HepG2 (cell line): ENCODE results near the gene ASAP2. TPM values are rescaled to one million over a fixed set of nuclear protein-coding genes. Genes with fewer than 3 reads are reported as not detected.

ENCODE experiments used
- ATAC-seq: fragments of 200-7000 bp; cut with Tn5 transposase; 3 replicates; pipeline ENCODE4 v1.9.1; 2020; ENCODE audit warnings: mild to moderate bottlenecking, moderate library complexity
- BruUV-seq: library from RNA; stranded (reverse); fragments of 400-500 nt; replicated peaks from 2 replicates; lab custom pipeline; 2021; lab: Mats Ljungman, UMichigan
- CTCF ChIA-PET: fragments of 300-600 bp; formaldehyde crosslinking; extraction: SDS; loops from one replicate; lab custom pipeline; 2021; ENCODE audit warnings: low total read pairs, inconsistent platforms, low intra/inter-chr PET ratio; lab: Yijun Ruan, JAX
- POLR2A ChIA-PET: fragments of 350-600 bp; sonication (Branson Sonifier 250); formaldehyde crosslinking; loops from one replicate; lab custom pipeline; 2020; ENCODE audit warnings: antibody characterized with exemption, inconsistent platforms; lab: Yijun Ruan, JAX
- DNase-seq: peaks from one replicate; pipeline ENCODE4 v3.0.0-alpha.2; 2015; ENCODE audit warnings: low spot score
- FAIRE-seq: peaks from 3 replicates; lab custom pipeline; 2011; peaks lifted over from hg19 to GRCh38; lab: Jason Lieb, UNC
- H2AFZ ChIP-seq: one replicate; pipeline ENCODE4 v1.6.1; 2011; ENCODE audit warnings: low read length, inconsistent platforms
- H3K27ac ChIP-seq: fragments of 300-600 bp; 3 replicates; pipeline ENCODE4 v1.8.0; 2011; ENCODE audit warnings: mixed run types, mild to moderate bottlenecking, mixed read lengths, low read length, inconsistent platforms; ENCODE audit not compliant: insufficient read depth; ENCODE audit errors: extremely low read length
- H3K27me3 ChIP-seq, 2 experiments: fragments of 200-600 bp in 1 of 2; 2 replicates in 1 of 2; 3 replicates in 1 of 2; pipeline versions ENCODE4 v1.6.0 to v1.8.0; 2011; ENCODE audit warnings: low read length in 2 of 2, mild to moderate bottlenecking in 2 of 2, moderate library complexity in 2 of 2, inconsistent platforms in 1 of 2; ENCODE audit not compliant: insufficient read depth in 2 of 2, control insufficient read depth in 1 of 2
- H3K36me3 ChIP-seq, 2 experiments: fragments of 200-600 bp in 1 of 2; replicated peaks in 1 of 2; 2 replicates in 1 of 2; 3 replicates in 1 of 2; pipeline versions ENCODE4 v1.5.1 to v1.8.0; 2011; ENCODE audit warnings: low read length in 2 of 2, inconsistent platforms in 1 of 2; ENCODE audit not compliant: insufficient read depth in 2 of 2, control insufficient read depth in 1 of 2
- H3K4me1 ChIP-seq: 2 replicates; pipeline ENCODE4 v1.5.1; 2012; ENCODE audit warnings: low read length, inconsistent platforms; ENCODE audit not compliant: insufficient read depth
- H3K4me2 ChIP-seq: 2 replicates; pipeline ENCODE4 v1.6.0; 2011; ENCODE audit warnings: low read depth, low read length, inconsistent platforms
- H3K4me3 ChIP-seq, 3 experiments: fragments of 200-600 bp in 1 of 3; sonication (generic), shearing (Covaris generic) in 1 of 3; replicated peaks in 1 of 3; 2 replicates each; pipeline ENCODE4 v1.5.1; 2011 to 2016; ENCODE audit warnings: low read length in 3 of 3, inconsistent platforms in 2 of 3, low read depth in 2 of 3, mild to moderate bottlenecking in 2 of 3, control low read depth in 1 of 3, mixed read lengths in 1 of 3; ENCODE audit not compliant: insufficient read depth in 1 of 3
- H3K79me2 ChIP-seq: one replicate; pipeline ENCODE4 v1.6.1; 2011; ENCODE audit warnings: low read length, inconsistent platforms; ENCODE audit not compliant: insufficient read depth
- H3K9ac ChIP-seq: 2 replicates; pipeline ENCODE4 v1.6.0; 2011; ENCODE audit warnings: mild to moderate bottlenecking, low read depth, low read length, inconsistent platforms; ENCODE audit not compliant: insufficient read depth
- H3K9me3 ChIP-seq: 2 replicates; pipeline ENCODE4 v1.5.1; 2012; ENCODE audit warnings: mild to moderate bottlenecking, low read length
- H4K20me1 ChIP-seq: 2 replicates; pipeline ENCODE4 v1.6.0; 2011; ENCODE audit warnings: inconsistent platforms, mild to moderate bottlenecking, low read length, moderate library complexity; ENCODE audit not compliant: insufficient read depth
- CEBPB ChIP-seq: IDR thresholded peaks from 2 replicates; pipeline ENCODE4 v1.6.1; 2011; ENCODE audit warnings: low read depth, low read length, improper control_type of control experiment, borderline replicate concordance
- CEBPG ChIP-seq: IDR thresholded peaks from 2 replicates; pipeline ENCODE4 v1.6.1; 2016
- CTCF ChIP-seq: sonication (generic); formaldehyde crosslinking; IDR thresholded peaks from 2 replicates; pipeline ENCODE4 v1.5.0; 2020; ENCODE audit warnings: mild to moderate bottlenecking, missing genetic modification reagents, moderate library complexity
- FOXA3 ChIP-seq: IDR thresholded peaks from 2 replicates; pipeline ENCODE4 v1.6.1; 2016; ENCODE audit warnings: missing genetic modification reagents, missing compliant biosample characterization
- FOXK1 ChIP-seq: sonication (generic); formaldehyde crosslinking; IDR thresholded peaks from 2 replicates; pipeline ENCODE4 v1.4.0; 2020; ENCODE audit warnings: low read depth, missing genetic modification reagents, borderline replicate concordance
- HDAC1 ChIP-seq: sonication (generic); formaldehyde crosslinking; IDR thresholded peaks from 2 replicates; pipeline ENCODE4 v1.5.1; 2020; ENCODE audit warnings: mild to moderate bottlenecking, missing genetic modification reagents
- HHEX ChIP-seq: IDR thresholded peaks from 2 replicates; pipeline ENCODE4 v1.6.1; 2016; ENCODE audit warnings: control low read depth
- ISX ChIP-seq: sonication (generic); formaldehyde crosslinking; conservative IDR thresholded peaks from 2 replicates; pipeline ENCODE4 v1.5.0; 2020; ENCODE audit warnings: missing genetic modification reagents
- SALL1 ChIP-seq: sonication (generic); formaldehyde crosslinking; IDR thresholded peaks from 2 replicates; pipeline ENCODE4 v1.8.0; 2022; ENCODE audit warnings: mild to moderate bottlenecking, missing genetic modification reagents
- STAG1 ChIP-seq: sonication (generic); formaldehyde crosslinking; IDR thresholded peaks from 2 replicates; pipeline ENCODE4 v1.4.0; 2020; ENCODE audit warnings: missing genetic modification reagents
- TBX2 ChIP-seq: sonication (generic); formaldehyde crosslinking; IDR thresholded peaks from 2 replicates; pipeline ENCODE4 v1.5.0; 2020; ENCODE audit warnings: missing genetic modification reagents, mild to moderate bottlenecking, borderline replicate concordance
- TGIF2 ChIP-seq: IDR thresholded peaks from 2 replicates; pipeline ENCODE4 v1.6.1; 2016; ENCODE audit warnings: control low read depth, missing compliant biosample characterization
- XRCC5 ChIP-seq: fragments of 200-400 bp; formaldehyde crosslinking; optimal IDR thresholded peaks from 2 replicates; pipeline ENCODE3; 2017; ENCODE audit warnings: mild to moderate bottlenecking, low read length
- ZNF263 ChIP-seq: sonication (generic); formaldehyde crosslinking; IDR thresholded peaks from 2 replicates; pipeline ENCODE4 v1.4.0; 2020; ENCODE audit warnings: missing genetic modification reagents
- ZNF598 ChIP-seq: sonication (generic); formaldehyde crosslinking; IDR thresholded peaks from 2 replicates; pipeline ENCODE4 v1.5.1; 2020; ENCODE audit warnings: mild to moderate bottlenecking, missing genetic modification reagents, borderline replicate concordance
- ZSCAN25 ChIP-seq: sonication (generic); formaldehyde crosslinking; IDR thresholded peaks from 2 replicates; pipeline ENCODE4 v1.8.0; 2022; ENCODE audit warnings: mild to moderate bottlenecking, missing genetic modification reagents
- WGBS: methylation state at CpG from one replicate; pipeline ENCODE4 v1.1.6; 2017; ENCODE audit warnings: low lambda C conversion rate; 5-methylcytosine and 5-hydroxymethylcytosine counted together
- in situ Hi-C: cut with HindIII; loops from 2 replicates; pipeline ENCODE4 v1.10.0; 2017; ENCODE audit warnings: low pct_unique_long_range_greater_than_20kb; ENCODE audit not compliant: extremely low pct_ligation_motif_present
- intact Hi-C: fragments of 100-400 bp; cut with micrococcal nuclease; formaldehyde crosslinking; loops from one replicate; pipeline ENCODE4 v1.10.0; 2022; ENCODE audit not compliant: unreplicated experiment
- polyA plus RNA-seq, 8 experiments: library from polyadenylated mRNA; depleted of rRNA in 3 of 8; stranded (reverse) in 7 of 8; unstranded in 1 of 8; fragments of >200 nt; fragmentation: Illumina TruSeq in 4 of 8; extraction: Trizol in 4 of 8; gene quantifications; 2 replicates each; pipeline versions ENCODE4 v1.2.1 to v1.2.3, GENCODE V29; 2011 to 2016; ENCODE audit warnings: low read depth in 4 of 8, missing spikeins in 1 of 8, mixed read lengths in 1 of 8; ENCODE audit not compliant: insufficient read depth in 1 of 8
- total RNA-seq, 5 experiments: library from RNA; depleted of rRNA; stranded (reverse); fragments of >200 nt; fragmentation: Illumina TruSeq; extraction: Trizol; gene quantifications; 2 replicates each; pipeline ENCODE4 v1.2.3, GENCODE V29; 2016; ENCODE audit warnings: low read depth in 1 of 5
- TF ChIP-seq, protein P1 (sequence below), 2 experiments: fragments of 450-650 bp in 1 of 2; sonication (generic) in 1 of 2; formaldehyde crosslinking; IDR thresholded peaks; 2 replicates each; pipeline versions ENCODE4 v1.5.0 to v1.8.0; 2020 to 2022; ENCODE audit warnings: mild to moderate bottlenecking in 1 of 2, missing genetic modification reagents in 1 of 2

The ASAP2 gene
- total and polyA plus RNA-seq, 2 of the 13 experiments (the other 11 are each of a cell fraction or from before 2014, with no cell fraction given), result 7.3 to 22.3 TPM

- WGBS, result 44% methylated on average over 6 of the region's 6 CpGs
- intact Hi-C loops (no loop called here), in situ Hi-C loops (no loop called here)
- no peaks in the 10 kb centered on the region for H3K36me3 ChIP-seq
- peaks cover 23% of the 10 kb centered on the region for H3K79me2 ChIP-seq
- no peaks in the 10 kb centered on the region for H3K9me3 ChIP-seq
- TF ChIP-seq CEBPG (CRISPR knock-in tag), result 0 out of 2 replicates have a peak, but pooled peaks have one; percentile 8
- peak; percentile 21; the same call in 1 of the 2 replicates for TF ChIP-seq STAG1 (CRISPR knock-in tag)
- TF ChIP-seq, protein P1, sequence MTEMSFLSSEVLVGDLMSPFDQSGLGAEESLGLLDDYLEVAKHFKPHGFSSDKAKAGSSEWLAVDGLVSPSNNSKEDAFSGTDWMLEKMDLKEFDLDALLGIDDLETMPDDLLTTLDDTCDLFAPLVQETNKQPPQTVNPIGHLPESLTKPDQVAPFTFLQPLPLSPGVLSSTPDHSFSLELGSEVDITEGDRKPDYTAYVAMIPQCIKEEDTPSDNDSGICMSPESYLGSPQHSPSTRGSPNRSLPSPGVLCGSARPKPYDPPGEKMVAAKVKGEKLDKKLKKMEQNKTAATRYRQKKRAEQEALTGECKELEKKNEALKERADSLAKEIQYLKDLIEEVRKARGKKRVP (CRISPR knock-in tag; IDR thresholded peaks at IDR 0.05), result peak in 1 of 2 experiments; percentile 57; a peak in 1 of 4 replicates
- TF ChIP-seq FOXK1 (CRISPR knock-in tag), result 0 out of 2 replicates have a peak, but pooled peaks have one; percentile 27
- peak; percentile 87 for TF ChIP-seq ZSCAN25 (CRISPR knock-in tag)
- TF ChIP-seq FOXA3 (CRISPR knock-in tag), result peak; percentile 21; the same call in 1 of the 2 replicates
- no peak for TF ChIP-seq ZNF598 (CRISPR knock-in tag)
- peak; percentile 38 for TF ChIP-seq CTCF
- peak; percentile 90 for TF ChIP-seq ZNF263
- peak; percentile 14; the same call in 1 of the 2 replicates for TF ChIP-seq SALL1
- TF ChIP-seq TBX2, result no peak
- peak; percentile 27; the same call in 1 of the 2 replicates for TF ChIP-seq CEBPB
- TF ChIP-seq XRCC5, result peak; percentile 22
- no peak for TF ChIP-seq HDAC1
- TF ChIP-seq TGIF2 (CRISPR knock-in tag), result peak; percentile 11; the same call in 1 of the 2 replicates
- TF ChIP-seq HHEX (CRISPR knock-in tag), result no peak
- no peak for TF ChIP-seq ISX (CRISPR knock-in tag)
- H3K27me3 ChIP-seq, result no peaks in the 10 kb centered on the region
- FAIRE-seq, result peak; percentile 18
- BruUV-seq, result no TSS peak
- peak overlapping the region; percentile 36; the same call in 1 of the 2 replicates for H3K9ac ChIP-seq
- H3K27ac ChIP-seq, result peak overlapping the region; percentile 9
- peaks cover 4% of the 10 kb centered on the region; the same call in 1 of the 2 replicates for H4K20me1 ChIP-seq
- peaks cover 38% of the 10 kb centered on the region for H3K4me1 ChIP-seq
- H3K4me3 ChIP-seq, result peak overlapping the region in 1 of 3 experiments; percentile 27; a peak in 2 of 6 replicates
- POLR2A ChIA-PET, result interaction anchor here (0.8 to 2.5 kb wide), 3 partner anchors 15 to 75 kb away, joined by 3 to 11 read pairs (median 3); no protein-coding TSS in a partner anchor
- H3K4me2 ChIP-seq, result peak overlapping the region; percentile 64
- no peak for DNase-seq
- no peak overlapping the region for H2AFZ ChIP-seq
- CTCF ChIA-PET, result no interaction called here
- ATAC-seq, result peak; percentile 69
Observed at GRCh38 chr2:9261231-9261883, 54.7 kb downstream of the ASAP2 start.
